GM21447 (cell line): ENCODE results near the gene CPLX1.
"Not testable (repeated sequence)": the region's sequence is repeated elsewhere in the genome, so short reads cannot be mapped to it uniquely, and the experiment has no call there.

Experiments
- ATAC-seq: cut with Tn5 transposase; IDR thresholded peaks from one replicate; pipeline ENCODE4 v1.9.1; 2021; ENCODE audit not compliant: unreplicated experiment

CPLX1 gene

GRCh38 chr4:739569-739968 is 86.4 kb downstream of the CPLX1 start:
- no peak for ATAC-seq

GRCh38 chr4:738781-739280 is 87.1 kb downstream of the CPLX1 start:
- ATAC-seq: no peak

- not testable (repeated sequence) for ATAC-seq
Measured at GRCh38 chr4:736561-736960, 89.4 kb downstream of the CPLX1 start.

- ATAC-seq: no peak
Measured at GRCh38 chr4:735583-735982, 90.3 kb downstream of the CPLX1 start.
